Adrenal gland (tissue), 12 donors: Measurements from ENCODE around the gene CPT1C. TPM values are rescaled to one million over a fixed set of nuclear protein-coding genes. Genes with fewer than 3 reads are reported as not detected.

Experiments used
- DNase-seq, 7 donors: peaks; one replicate each; pipeline ENCODE4 v3.0.0-alpha.2; 2019 to 2020
- H3K27ac ChIP-seq, 5 donors: fragments of 200-600 bp; sonication (generic) in 4 of 5; 1 replicate in 3 of 5; 2 replicates in 2 of 5; pipeline versions ENCODE4 v1.5.1 to v1.8.0; 2016 to 2020; ENCODE audit warnings: mild to moderate bottlenecking in 1 of 5
- H3K27me3 ChIP-seq: fragments of 200-600 bp; 2 replicates; pipeline ENCODE4 v1.8.0; 2021
- H3K36me3 ChIP-seq, 2 donors: fragments of 200-600 bp; replicated peaks in 1 of 2; 1 replicate in 1 of 2; 2 replicates in 1 of 2; pipeline versions ENCODE4 v1.5.1 to v1.8.0; 2018 to 2022
- H3K4me1 ChIP-seq, 2 donors: fragments of 200-600 bp; replicated peaks in 1 of 2; 1 replicate in 1 of 2; 2 replicates in 1 of 2; pipeline versions ENCODE4 v1.5.1 to v1.8.0; 2018 to 2021
- H3K4me3 ChIP-seq, 4 donors: fragments of 200-600 bp; sonication (generic) in 3 of 4; one replicate each; pipeline ENCODE4 v1.5.1; 2016 to 2018
- H3K9me3 ChIP-seq, 3 donors: fragments of 200-600 bp; sonication (generic) in 1 of 3; replicated peaks in 1 of 3; 1 replicate in 2 of 3; 2 replicates in 1 of 3; pipeline versions ENCODE4 v1.5.1 to v1.8.0; 2016 to 2021
- CTCF ChIP-seq, 6 experiments: fragments of 450-650 bp in 4 of 6; fragments of 200-600 bp in 2 of 6; sonication (generic) in 1 of 6; IDR thresholded peaks; 1 replicate in 5 of 6; 2 replicates in 1 of 6; pipeline versions ENCODE4 v1.5.1 to v1.8.0; 2016 to 2021; ENCODE audit warnings: antibody characterized with exemption in 6 of 6, mild to moderate bottlenecking in 2 of 6, moderate library complexity in 1 of 6
- POLR2A ChIP-seq, 2 donors: fragments of 450-650 bp; IDR thresholded peaks; one replicate each; pipeline ENCODE4 v1.6.1; 2017; ENCODE audit warnings: antibody characterized with exemption in 2 of 2, mild to moderate bottlenecking in 2 of 2, moderate library complexity in 1 of 2
- WGBS, 4 donors: extraction: QIAGEN DNeasy Blood & Tissue Kit in 2 of 4; methylation state at CpG; one replicate each; pipeline versions ENCODE4 v1.1.5 to v1.1.7; 2013 to 2017; 5-methylcytosine and 5-hydroxymethylcytosine counted together
- intact Hi-C, 2 donors: fragments of 100-400 bp; cut with DNase I; formaldehyde crosslinking; loops; one replicate each; pipeline versions ENCODE4 v1.14.1 to v1.15.0; 2022 to 2023
- polyA plus RNA-seq, 3 donors: library from polyadenylated mRNA; stranded (reverse); fragments of 200-250 nt in 2 of 3; fragments of 350-450 nt in 1 of 3; fragmentation: Illumina TruSeq in 1 of 3; extraction: RNeasy Lipid Tissue Mini Kit (QIAGEN cat#74804) in 1 of 3; gene quantifications; one replicate each; pipeline ENCODE4 v1.2.3, GENCODE V29; 2013 to 2014
- total RNA-seq, 9 donors: library from RNA; depleted of rRNA in 4 of 9; stranded (reverse); fragments of >200 nt in 4 of 9; fragments of 120-200 nt in 1 of 9; fragmentation: NEBNext Ultra II Directional in 1 of 9; extraction: Animal tissue kit (Norgen Biotek cat#: 25700) in 1 of 9; gene quantifications; one replicate each; pipeline versions ENCODE4 v1.1.0 to v1.2.4, GENCODE V29; 2013 to 2023
- donor health status: healthy with polysubstance abuse.
- donor health status: Bipolar disorder and iron deficiency.
- donor health status: DM: yes; HTN: yes; CAD: no.
- donor health status: DM: no; HTN: no; CAD: no.
- donor health status: DM: no; HTN: no; CAD: no.
- donor health status: DM: yes; HTN: yes; CAD: no.

The CPT1C gene
- total and polyA plus RNA-seq, 12 donors: 2.4 to 55.7 (median 5.9) TPM; not detected in 1

GRCh38 chr19:49658139-49658517 is 32.8 kb upstream of the CPT1C start:
- H3K9me3 ChIP-seq: no peaks in the 10 kb centered on the region
- intact Hi-C loops: no loop called here
- no peak overlapping the region for H3K27ac ChIP-seq
- WGBS, 4 donors: 40 to 89% (median 84%) methylated on average over 1 to 15 of the region's 15 CpGs
- H3K4me1 ChIP-seq: no peaks in the 10 kb centered on the region
- H3K27me3 ChIP-seq: no peaks in the 10 kb centered on the region
- no peak overlapping the region for H3K4me3 ChIP-seq
- TF ChIP-seq CTCF (IDR thresholded peaks at IDR 0.05): no peak
- TF ChIP-seq POLR2A (IDR thresholded peaks at IDR 0.05): no peak
- peaks cover 0 to 91% of the 10 kb centered on the region in 2 donors for H3K36me3 ChIP-seq
- DNase-seq: no peak

- intact Hi-C loops: no loop called here
- H3K9me3 ChIP-seq: no peaks in the 10 kb centered on the region
- no peak for DNase-seq
- peaks cover 2% of the 10 kb centered on the region in 2 donors for H3K4me1 ChIP-seq
- no peak overlapping the region for H3K4me3 ChIP-seq
- no peak overlapping the region for H3K27ac ChIP-seq
- H3K27me3 ChIP-seq: no peaks in the 10 kb centered on the region
- WGBS, 4 donors: 87 to 93% (median 88%) methylated on average over 3 to 12 of the region's 12 CpGs
- TF ChIP-seq CTCF (IDR thresholded peaks at IDR 0.05) (no peak), POLR2A (IDR thresholded peaks at IDR 0.05) (no peak)
- H3K36me3 ChIP-seq: peaks cover 0 to 84% of the 10 kb centered on the region in 2 donors
Measured at GRCh38 chr19:49658566-49659442, 32.1 kb upstream of the CPT1C start.

- peaks cover 0 to 67% of the 10 kb centered on the region in 2 donors for H3K36me3 ChIP-seq
- H3K4me1 ChIP-seq: peaks cover 7 to 12% of the 10 kb centered on the region in 2 donors
- H3K9me3 ChIP-seq: no peaks in the 10 kb centered on the region
- intact Hi-C loops: no loop called here
- 90 to 95% (median 93%) methylated on average over 7 to 15 of the region's 15 CpGs for WGBS, 4 donors
- H3K4me3 ChIP-seq: no peak overlapping the region
- no peak for DNase-seq
- no peak overlapping the region for H3K27ac ChIP-seq
- TF ChIP-seq CTCF (IDR thresholded peaks at IDR 0.05) (no peak), POLR2A (IDR thresholded peaks at IDR 0.05) (no peak)
- no peaks in the 10 kb centered on the region for H3K27me3 ChIP-seq
Measured at GRCh38 chr19:49660338-49660961, 30.5 kb upstream of the CPT1C start.

DNA sequence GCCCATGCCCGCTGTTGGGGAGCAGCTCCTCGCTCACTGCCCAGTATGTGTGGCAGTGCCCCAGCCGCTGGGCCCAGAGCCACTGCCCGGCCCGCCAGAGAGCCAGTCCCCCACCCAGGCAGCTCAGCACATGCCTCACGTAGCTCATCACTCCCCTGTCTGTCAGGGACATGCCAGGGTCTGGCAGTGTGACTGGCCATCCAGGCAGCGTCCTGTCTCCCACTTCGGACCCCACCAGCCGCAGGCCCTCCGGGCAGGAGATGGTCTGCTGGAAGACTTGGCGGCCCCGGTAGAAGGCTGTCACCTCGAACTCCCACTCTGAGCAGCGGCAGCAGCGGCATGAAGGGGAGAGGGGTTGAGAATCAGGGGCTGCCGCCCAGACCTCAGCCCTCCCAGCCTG is 28.9 kb upstream of the CPT1C start:
- 80 to 94% (median 94%) methylated on average over 8 to 16 of the region's 16 CpGs; no CpG with 5 or more reads in 1 of the 4 donors for WGBS, 4 donors
- H3K4me3 ChIP-seq: no peak overlapping the region
- peaks cover 14 to 17% of the 10 kb centered on the region in 2 donors for H3K4me1 ChIP-seq
- no peak overlapping the region for H3K27ac ChIP-seq
- H3K9me3 ChIP-seq: no peaks in the 10 kb centered on the region
- TF ChIP-seq POLR2A (IDR thresholded peaks at IDR 0.05) (no peak), CTCF (IDR thresholded peaks at IDR 0.05) (no peak)
- peaks cover 0 to 52% of the 10 kb centered on the region in 2 donors for H3K36me3 ChIP-seq
- H3K27me3 ChIP-seq: no peaks in the 10 kb centered on the region
- DNase-seq: no peak
- intact Hi-C loops: no loop called here
